B cell (primary cell): ENCODE results near the gene ASB4.

Experiments used
- EZH2 ChIP-seq: IDR thresholded peaks from 2 replicates; pipeline ENCODE4 v1.6.1; 2012; ENCODE audit warnings: borderline replicate concordance, low read depth, mild to moderate bottlenecking, moderate library complexity, low read length; ENCODE audit not compliant: insufficient read depth, poor library complexity, severe bottlenecking
- TF ChIP-seq, protein P1 (sequence below): fragments of 200-600 bp; IDR thresholded peaks from one replicate; pipeline ENCODE4 v1.8.0; 2022; ENCODE audit warnings: antibody characterized with exemption, mild to moderate bottlenecking

DNA sequence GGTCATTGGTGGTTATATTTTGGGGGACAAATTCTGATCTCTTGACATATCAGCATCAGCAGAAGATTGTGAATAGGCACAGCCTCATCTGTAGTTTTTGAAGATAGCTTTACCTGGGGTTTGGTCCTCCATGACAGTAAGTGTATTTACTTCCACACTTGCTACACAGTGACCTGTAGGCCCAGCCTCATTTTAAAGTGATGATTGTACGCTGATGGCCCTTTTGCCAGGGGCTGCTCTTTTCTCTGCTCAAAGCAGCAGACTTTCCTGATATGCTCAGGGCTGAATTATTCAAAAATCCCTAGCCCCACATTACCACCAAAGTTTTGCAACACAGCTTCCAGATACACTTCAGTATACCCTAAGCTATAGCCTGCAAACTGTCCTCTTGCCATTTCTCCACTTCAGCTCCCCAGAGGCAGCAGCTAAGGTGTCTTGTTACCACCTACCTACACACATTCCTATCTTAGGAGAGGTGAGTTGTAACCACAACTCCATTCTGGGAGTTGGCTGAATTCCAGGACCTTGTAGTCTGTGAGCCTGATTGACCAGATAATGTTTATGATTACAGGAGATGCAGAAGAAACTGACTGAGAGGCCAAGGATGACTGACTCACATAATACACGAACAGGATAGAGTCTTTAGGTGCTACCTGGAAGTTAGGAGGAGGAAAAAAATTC is 6.0 kb downstream of the ASB4 start:
- TF ChIP-seq, protein P1, sequence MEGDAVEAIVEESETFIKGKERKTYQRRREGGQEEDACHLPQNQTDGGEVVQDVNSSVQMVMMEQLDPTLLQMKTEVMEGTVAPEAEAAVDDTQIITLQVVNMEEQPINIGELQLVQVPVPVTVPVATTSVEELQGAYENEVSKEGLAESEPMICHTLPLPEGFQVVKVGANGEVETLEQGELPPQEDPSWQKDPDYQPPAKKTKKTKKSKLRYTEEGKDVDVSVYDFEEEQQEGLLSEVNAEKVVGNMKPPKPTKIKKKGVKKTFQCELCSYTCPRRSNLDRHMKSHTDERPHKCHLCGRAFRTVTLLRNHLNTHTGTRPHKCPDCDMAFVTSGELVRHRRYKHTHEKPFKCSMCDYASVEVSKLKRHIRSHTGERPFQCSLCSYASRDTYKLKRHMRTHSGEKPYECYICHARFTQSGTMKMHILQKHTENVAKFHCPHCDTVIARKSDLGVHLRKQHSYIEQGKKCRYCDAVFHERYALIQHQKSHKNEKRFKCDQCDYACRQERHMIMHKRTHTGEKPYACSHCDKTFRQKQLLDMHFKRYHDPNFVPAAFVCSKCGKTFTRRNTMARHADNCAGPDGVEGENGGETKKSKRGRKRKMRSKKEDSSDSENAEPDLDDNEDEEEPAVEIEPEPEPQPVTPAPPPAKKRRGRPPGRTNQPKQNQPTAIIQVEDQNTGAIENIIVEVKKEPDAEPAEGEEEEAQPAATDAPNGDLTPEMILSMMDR: no peak
- no peak for TF ChIP-seq EZH2
